HG03558 (cell line): ENCODE data around the gene DNAI1.

ENCODE experiments used
- ATAC-seq: cut with Tn5 transposase; IDR thresholded peaks from one replicate; pipeline ENCODE4 v1.9.1; 2021; ENCODE audit warnings: moderate number of reproducible peaks; ENCODE audit not compliant: unreplicated experiment; ENCODE audit errors: extremely low read depth

DNAI1 gene

GRCh38 chr9:34508951-34509350 lies 50.3 kb downstream of the DNAI1 start:
- no peak for ATAC-seq

DNA sequence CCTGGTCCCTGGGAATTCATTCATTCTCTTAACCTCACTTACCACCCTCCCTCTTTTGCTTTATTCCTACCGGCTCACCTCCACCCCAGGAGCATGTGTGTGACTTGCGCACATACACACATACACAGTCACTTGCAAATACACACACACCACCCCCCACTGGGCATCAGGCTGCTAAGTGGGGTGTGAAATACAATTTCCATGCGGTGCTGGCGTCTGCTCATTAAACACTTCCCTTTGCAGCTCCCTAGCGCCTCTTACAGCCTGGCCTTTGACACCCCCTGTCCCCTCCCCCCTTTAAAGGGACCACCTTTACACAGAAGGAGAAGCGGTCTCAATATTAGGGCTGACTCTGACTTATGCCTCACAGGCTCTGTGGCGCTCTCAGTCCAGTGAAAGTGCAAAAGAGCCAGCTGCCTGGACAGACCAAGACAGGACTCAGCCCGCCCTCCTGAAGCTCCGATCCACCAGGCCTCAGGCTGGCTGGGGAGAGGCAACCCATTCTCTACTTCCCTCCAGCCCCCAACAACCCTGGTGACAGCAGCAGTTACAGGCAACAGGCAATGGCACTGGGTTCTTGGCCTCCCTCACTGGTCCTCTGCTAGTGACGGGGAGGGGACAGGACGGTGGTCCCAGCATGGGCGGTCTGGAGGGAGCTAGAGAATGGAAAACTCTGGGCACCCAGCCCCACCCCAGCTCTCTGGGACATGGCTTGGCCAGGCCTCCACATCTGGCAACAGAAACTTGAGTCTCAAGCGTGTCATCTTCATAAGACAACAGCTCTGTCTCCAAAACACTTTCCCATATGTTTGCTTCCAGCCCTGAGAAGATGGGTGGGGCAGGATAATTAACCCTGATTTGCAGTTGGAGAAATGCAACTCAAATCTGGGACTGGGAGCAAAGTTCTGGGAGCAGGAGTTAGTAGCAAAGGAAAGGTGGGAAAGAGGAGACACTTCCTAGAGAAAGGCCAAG lies 52.2 kb downstream of the DNAI1 start:
- no peak for ATAC-seq

GRCh38 chr9:34512131-34513078 lies 53.8 kb downstream of the DNAI1 start:
- ATAC-seq: no peak

DNA sequence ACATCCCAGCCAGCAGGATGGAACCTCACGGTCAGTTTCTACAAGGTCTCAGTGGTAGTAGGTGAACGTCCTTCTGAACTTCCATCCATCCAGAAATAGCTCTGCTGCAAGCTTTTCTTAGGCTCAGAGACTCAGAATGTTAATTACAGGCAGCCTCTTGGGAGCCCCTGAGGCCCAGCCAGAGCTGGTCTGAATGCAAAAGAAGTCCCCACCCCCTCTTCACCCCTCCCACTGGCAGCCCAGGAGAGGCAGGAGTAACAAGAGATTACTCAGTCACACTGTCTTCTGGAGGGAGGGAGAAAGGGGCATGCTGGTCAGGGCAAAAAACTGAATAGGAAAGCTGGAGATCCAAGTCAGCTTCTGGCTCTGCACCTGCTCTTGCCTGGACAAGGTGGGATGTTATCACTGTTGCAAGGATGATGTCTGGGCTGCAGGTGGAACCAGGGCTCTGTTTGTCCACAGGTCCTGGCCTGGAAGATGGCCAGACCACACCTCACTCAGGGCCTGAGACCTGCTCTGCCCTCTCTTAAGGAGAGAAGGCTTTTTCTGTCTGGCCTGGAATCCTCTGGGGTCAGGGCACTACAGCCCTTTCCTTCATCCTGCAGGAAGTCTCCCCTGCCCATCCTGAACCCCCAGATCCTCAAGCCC lies 55.1 kb downstream of the DNAI1 start:
- no peak for ATAC-seq

DNA sequence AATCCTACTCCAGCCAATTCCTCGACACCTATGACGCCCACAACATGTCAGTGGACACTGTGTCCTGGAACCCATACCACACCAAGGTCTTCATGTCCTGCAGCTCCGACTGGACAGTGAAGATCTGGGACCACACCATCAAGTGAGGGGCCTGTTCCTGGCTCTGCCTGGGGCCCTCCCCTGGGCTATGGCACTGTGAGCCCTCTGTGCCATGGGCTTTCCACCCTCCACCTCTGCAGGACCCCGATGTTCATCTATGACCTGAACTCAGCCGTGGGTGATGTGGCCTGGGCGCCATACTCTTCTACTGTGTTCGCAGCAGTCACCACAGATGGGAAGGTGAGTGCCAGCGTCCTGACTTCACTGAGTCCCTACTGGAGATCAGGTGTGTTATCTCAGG lies 55.8 kb downstream of the DNAI1 start:
- ATAC-seq: no peak

DNA sequence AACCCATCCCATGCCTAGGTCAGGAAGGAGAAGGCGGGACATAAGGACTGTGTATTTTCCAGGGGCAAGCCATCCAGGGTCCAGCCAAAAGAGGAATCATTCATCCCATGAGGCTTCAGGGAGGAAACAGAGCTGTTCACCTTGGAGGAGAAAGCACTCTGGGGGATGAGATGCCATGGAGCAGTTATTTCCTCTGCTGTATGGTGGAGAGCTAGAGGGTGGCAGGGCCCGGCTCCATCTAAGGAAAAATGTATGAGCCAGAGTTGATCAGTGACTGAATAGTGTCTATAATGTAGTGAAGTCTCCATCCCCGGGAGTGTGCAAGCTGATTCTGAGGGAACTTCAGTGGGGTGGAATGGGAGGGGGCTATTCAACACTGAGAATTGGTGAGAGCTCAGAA lies 56.2 kb downstream of the DNAI1 start:
- ATAC-seq: no peak

- ATAC-seq: no peak
These were observed 57.4 kb downstream of the DNAI1 start for GRCh38 chr9:34515959-34516358.

DNA sequence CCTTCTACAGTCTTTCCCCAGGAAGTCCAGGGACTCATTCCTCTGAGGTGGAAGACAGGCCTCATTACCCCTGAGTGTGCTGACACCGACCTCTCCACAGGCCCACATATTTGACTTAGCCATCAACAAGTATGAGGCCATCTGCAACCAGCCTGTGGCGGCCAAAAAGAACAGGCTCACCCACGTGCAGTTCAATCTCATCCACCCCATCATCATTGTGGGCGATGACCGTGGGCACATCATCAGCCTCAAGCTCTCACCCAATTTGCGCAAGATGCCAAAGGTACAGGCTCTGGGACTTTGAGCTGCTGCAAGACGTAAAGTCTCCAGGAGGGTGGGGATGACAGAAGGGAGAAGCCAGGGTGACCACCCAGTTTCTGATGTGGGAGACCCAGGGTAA lies 58.6 kb downstream of the DNAI1 start:
- no peak for ATAC-seq

GRCh38 chr9:34518110-34518616 lies 59.6 kb downstream of the DNAI1 start:
- no peak for ATAC-seq

DNA sequence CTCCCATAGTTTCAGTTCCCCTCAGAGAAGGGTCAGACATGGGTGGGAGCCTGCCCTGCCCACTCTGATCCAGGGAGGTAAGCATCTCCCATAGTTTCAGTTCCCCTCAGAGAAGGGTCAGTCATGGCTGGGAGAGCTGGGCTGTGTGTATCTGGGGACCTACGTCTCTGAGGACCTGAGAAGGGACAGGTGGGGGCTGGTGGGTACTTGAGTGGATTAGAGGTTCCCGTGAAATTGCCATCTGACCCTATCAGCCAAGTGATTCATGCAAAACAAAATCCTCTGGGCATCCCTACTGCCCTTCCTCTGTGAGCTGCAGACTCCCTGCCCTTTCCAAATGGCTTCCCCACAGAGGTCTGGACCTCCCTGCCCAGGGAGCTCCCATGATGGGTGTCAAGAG lies 60.3 kb downstream of the DNAI1 start:
- ATAC-seq: no peak

GRCh38 chr9:34519321-34520020 lies 60.9 kb downstream of the DNAI1 start:
- ATAC-seq: no peak

DNA sequence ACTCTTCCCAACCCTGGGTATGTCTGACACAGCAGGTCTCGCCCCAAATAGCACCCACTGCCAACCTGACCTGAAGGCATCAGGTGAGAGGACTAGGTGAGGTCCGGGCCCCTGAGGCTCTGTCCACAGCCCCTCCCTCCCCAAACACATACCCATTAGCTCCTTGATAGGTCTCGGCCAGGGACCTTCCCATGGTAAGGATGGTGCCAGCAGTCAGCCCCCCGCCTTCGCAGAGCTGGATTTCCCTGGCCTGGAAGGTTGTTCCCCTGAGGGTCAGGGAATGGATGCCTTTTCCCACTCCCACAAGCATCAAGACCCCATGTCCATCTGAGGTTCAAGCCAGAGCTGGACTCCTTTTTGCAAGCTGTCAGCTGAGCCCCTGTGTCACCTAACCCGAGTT lies 61.5 kb downstream of the DNAI1 start:
- no peak for ATAC-seq

- ATAC-seq: no peak
These were observed 62.1 kb downstream of the DNAI1 start for GRCh38 chr9:34520505-34521385.

DNA sequence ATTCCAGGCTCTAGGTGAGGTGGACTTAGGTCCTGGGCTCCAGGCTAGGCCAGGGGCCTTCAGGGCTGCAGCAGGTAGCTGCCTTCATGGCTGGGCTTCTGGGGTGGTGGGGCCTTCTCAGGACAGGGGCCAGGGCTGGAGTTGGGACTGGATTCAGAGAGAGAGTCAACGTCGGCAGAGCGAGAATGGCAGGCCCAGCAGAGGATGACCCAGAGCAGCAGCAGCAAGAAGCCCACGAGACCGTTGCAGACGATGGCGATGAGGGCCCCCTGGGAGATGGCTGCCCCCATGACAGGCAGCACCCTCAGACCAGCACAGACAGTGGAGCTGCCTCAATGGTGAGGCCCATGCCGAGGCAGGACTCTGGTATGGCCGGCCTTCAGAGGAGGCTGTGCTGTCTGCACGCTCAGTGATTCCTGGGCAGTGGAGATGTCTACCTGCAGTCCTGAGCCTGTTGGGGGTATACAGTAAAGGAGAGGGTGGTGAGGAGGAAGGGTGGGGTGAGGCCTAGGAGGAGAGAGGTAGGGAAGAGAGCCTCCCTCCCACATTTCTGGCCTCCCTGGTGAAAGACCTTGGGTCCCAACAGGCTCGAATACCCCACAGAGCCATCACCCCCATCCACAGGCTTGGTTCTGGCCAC lies 62.9 kb downstream of the DNAI1 start:
- ATAC-seq: no peak

GRCh38 chr9:34522091-34522887 lies 63.7 kb downstream of the DNAI1 start:
- ATAC-seq: no peak

DNA sequence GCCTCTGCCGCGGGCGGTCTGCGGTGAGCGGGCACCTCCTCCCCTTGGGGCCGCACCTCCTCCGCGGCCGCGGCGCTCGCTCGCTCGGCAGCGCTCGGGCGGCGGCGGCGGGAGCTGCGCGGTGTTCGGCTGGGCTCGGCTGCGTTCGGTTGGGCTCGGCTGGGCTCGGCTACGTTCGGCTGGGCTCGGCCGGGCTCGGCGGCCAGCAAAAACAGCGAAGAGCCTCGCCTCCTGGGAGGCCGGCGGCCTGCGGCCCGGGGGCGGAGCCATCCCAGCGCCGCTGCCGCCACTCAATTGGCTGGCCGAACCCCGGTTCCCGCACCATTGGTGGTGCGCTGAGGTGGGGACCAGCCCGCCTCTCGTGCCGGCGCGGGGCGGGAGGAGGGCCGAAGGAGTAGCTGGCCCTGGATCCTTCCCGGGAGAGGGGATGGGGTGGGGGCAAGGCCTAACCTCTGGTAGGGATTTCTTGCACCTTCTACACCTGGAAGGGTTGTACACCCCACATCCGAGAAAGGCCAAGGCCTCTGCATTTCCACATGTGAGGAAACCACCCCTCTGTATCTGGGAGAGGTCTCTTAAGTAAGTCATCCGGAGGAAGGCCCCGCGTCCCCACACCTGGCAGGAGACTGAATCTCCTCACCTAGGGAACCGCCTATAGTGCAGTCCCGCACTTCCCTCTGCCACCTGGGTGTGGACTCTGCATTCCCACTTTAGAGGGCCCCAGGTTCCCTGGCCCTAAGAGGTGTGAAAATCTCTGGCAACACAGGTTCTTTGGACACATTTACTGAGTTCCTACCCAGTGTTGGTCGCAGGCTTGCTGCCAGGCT lies 64.6 kb downstream of the DNAI1 start, which contains the start of gene ENHO:
TSS of gene ENHO (minus strand) at position 20 of the 827 bp plus-strand sequence. CDS start 1,295 bp downstream, outside the sequence.
- ATAC-seq: no peak
